HG03571 (cell line): ENCODE results near the gene CNPPD1.

Experiments used
- ATAC-seq: cut with Tn5 transposase; IDR thresholded peaks from one replicate; pipeline ENCODE4 v1.9.1; 2021; ENCODE audit not compliant: unreplicated experiment

Gene CNPPD1

DNA sequence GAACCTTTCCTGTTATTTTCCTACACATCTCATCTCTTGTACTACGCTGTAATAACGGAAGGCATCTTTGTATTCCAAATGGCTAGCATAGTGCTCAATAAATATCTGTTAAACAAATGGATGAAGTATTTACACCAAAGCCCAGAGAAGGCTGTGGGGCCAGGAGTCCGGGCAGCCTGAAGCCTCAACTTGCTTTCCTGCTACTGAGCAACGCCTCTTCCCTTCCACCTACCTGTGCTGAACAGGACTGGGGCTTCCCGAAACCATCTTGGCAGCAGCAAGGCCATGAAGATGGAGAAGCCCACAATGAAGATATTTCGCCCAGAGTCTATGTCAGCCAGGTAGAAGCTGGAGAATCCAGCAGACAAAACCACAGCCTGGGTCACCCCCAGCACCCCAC, 13.6 kb downstream of the CNPPD1 start:
- ATAC-seq, result no peak

DNA sequence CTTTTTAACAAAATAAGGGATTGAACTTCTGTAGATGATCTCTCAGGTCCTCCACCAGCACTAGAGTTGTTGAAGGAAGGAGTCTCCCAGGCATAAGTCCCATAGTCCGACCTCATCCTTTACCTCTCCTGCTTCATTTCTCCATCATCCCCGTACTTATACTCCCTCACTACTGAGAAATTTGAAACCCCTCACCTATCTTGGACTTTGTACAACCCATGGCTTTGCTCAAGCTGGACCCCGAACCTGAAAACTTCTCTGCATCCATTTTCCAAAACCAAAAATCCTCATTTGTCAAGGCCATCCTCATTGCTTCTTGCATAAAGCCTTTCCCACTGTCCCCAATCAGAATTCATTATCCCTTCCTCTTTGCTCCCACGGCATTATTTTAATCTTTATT, 15.6 kb downstream of the CNPPD1 start:
- ATAC-seq, result no peak

GRCh38 chr2:219160186-219161017, 16.3 kb downstream of the CNPPD1 start, which contains the start of gene NHEJ1:
Gene NHEJ1, minus strand, starts transcription at chr2:219160815. Its CDS starts 2,453 bp downstream, at chr2:219158362.
- peak; percentile 85 for ATAC-seq

DNA sequence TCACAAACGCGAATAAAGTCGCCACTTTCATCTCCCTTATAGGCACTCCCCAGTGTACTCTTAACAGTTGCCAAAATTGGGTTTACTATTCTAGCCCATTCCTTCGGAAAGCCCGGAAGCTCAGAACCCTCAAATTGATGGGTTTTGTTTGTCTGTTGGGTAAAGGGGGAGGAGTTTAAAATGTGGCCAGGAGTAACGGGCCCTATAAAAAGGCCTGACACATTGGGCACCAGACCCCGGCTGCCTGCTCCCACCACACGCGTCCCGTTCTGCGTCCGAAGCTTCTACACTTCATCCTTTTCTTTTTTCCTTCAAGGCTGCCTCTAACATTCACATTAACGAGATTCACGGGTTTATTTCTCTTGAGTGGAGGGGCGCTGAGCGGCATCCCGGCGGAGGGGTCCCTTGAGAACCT, 16.9 kb downstream of the CNPPD1 start:
- ATAC-seq, result peak; percentile 5

GRCh38 chr2:219158586-219158985, 18.1 kb downstream of the CNPPD1 start:
- no peak for ATAC-seq

DNA sequence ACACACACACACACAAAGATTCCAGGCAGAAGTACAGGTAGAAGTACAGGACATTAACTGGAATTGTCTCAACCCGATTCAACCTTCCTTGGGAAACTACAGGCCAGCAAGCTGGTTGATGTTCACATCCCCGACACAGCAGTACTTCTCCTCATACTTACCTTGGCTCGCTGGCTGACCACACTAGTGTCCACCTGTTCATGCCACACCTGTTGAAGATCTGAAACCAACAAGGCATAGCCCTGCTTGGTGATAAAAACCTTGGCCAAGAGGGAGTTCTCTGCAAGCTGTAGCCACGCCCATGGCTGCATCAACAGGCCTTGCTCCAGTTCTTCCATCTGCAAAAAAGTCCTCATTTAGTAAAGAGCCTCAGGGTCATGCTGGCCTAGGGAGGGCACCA, 18.7 kb downstream of the CNPPD1 start:
- ATAC-seq, result no peak

GRCh38 chr2:219157396-219157795, 19.3 kb downstream of the CNPPD1 start:
- no peak for ATAC-seq

- no peak for ATAC-seq
Measured at GRCh38 chr2:219155054-219155644, 21.6 kb downstream of the CNPPD1 start.

DNA sequence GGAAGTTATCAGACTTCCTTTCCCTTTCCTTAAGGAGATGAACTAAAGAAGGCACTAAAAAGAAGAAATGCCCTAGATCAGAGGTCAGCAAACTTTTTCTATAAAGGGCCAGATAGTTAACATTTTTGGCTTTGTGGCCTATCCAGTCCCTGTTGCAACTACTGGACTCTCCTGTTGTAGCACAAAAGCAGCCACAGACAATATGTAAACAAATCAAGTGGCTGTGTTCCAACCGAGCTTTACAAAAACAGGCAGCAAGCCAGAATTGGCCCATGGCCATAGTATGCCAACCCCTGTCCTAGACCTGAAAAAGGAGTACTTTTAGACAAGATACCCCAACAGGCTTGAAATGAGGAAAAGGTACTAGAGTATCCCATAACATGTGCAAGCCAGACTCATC, 27.1 kb downstream of the CNPPD1 start:
- ATAC-seq, result no peak

- ATAC-seq, result no peak
Measured at GRCh38 chr2:219142329-219142728, 34.4 kb downstream of the CNPPD1 start.

GRCh38 chr2:219140722-219141121, 36.0 kb downstream of the CNPPD1 start:
- no peak for ATAC-seq

GRCh38 chr2:219133976-219134375, 42.7 kb downstream of the CNPPD1 start:
- no peak for ATAC-seq

DNA sequence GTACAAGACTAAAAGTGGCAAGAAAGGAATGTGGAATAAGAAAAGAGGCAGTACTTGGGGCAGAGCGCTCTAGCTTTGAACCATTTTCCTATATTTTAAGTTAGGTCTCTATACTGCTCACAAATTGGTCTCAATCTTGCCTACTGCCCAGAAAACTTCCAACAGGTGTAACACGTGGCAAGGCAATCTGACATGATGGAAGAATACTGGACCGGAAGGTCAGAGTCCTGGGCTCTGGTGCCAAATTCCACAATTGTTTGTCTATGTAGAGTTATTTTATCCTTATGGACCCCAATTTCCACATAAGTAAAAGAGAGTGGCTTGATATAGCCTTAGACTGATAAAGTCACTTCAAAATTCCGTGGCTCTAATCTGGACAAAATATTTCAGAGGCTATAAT, 45.0 kb downstream of the CNPPD1 start:
- no peak for ATAC-seq

GRCh38 chr2:219131327-219131726, 45.4 kb downstream of the CNPPD1 start:
- no peak for ATAC-seq

GRCh38 chr2:219129589-219129988, 47.1 kb downstream of the CNPPD1 start:
- ATAC-seq, result no peak

GRCh38 chr2:219128396-219128795, 48.3 kb downstream of the CNPPD1 start:
- no peak for ATAC-seq

GRCh38 chr2:219127037-219127635, 49.6 kb downstream of the CNPPD1 start:
- ATAC-seq, result no peak

GRCh38 chr2:219126555-219126954, 50.2 kb downstream of the CNPPD1 start:
- no peak for ATAC-seq

DNA sequence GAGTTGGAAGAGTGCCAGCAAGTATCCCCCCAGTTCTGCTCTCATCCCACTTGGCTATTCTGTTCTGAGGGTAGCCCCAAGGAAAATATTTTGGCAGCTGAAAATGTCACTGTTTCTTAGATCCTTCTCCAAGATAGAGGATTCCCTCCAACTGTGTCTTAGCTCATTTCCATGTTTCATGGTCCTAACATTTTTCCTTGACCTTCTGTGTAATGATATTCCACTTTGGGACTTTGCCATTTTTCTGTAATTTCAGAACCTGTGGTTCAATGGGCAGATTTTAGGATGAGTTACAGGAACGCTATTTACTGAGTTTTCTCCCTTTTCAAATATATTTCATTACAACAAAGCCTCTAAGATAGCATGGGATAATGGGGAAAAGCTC, 50.8 kb downstream of the CNPPD1 start:
- no peak for ATAC-seq

DNA sequence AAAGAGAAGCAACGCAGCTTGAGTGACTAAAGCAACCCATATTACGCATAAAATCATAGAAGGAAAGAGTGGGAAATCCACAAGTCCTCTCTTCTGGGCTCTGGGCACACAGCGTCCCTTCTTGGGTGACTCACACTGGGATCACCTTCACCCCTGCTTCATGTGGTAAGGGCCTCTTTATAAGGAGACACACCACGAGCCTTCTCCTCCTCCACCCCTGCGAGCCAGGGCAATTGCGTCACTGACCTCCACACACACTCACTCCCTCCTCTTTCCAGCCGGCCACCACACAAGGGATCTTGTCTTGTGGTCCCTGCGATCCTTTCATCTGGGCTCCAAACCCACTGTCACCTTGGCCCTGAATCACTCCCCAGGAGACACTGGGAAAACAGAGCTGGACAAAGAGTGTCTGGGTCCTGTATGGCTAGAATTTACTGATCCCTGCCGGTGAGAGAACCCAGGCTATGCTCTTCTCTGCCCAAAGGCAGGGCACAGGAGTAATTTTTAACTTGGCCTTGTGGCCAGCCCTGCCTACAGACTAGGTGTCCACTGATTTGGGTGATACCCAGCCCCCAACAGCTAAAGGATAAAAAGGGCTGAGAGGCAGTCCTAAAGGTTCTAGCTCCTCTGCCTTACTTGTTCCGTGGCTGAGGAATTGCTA, 51.4 kb downstream of the CNPPD1 start:
- no peak for ATAC-seq

GRCh38 chr2:219124381-219125110, 52.2 kb downstream of the CNPPD1 start:
- no peak for ATAC-seq
